HepG2 (cell line): ENCODE measurements around the gene UGT1A8. TPM values are rescaled to one million over a fixed set of nuclear protein-coding genes. Genes with fewer than 3 reads are reported as not detected.
A peak's percentile ranks its signal among the peaks of the same experiment; 100 is the strongest.

Source experiments
- AKAP8 ChIP-seq: sonication (generic); formaldehyde crosslinking; IDR thresholded peaks from 2 replicates; pipeline ENCODE4 v1.5.1; 2020; ENCODE audit warnings: mild to moderate bottlenecking, missing genetic modification reagents
- ATF2 ChIP-seq: sonication (generic); formaldehyde crosslinking; IDR thresholded peaks from 2 replicates; pipeline ENCODE4 v1.4.0; 2020; ENCODE audit warnings: missing genetic modification reagents
- BCL6 ChIP-seq: IDR thresholded peaks from 2 replicates; pipeline ENCODE4 v1.6.1; 2016; ENCODE audit warnings: missing genetic modification reagents, missing compliant biosample characterization
- CEBPB ChIP-seq: IDR thresholded peaks from 2 replicates; pipeline ENCODE4 v1.6.1; 2011; ENCODE audit warnings: low read depth, low read length, improper control_type of control experiment, borderline replicate concordance
- CEBPZ ChIP-seq: IDR thresholded peaks from 2 replicates; pipeline ENCODE4 v1.6.1; 2012; ENCODE audit warnings: low read length, improper control_type of control experiment
- CREM ChIP-seq, 2 experiments: sonication (generic) in 1 of 2; formaldehyde crosslinking in 1 of 2; IDR thresholded peaks; 2 replicates each; pipeline versions ENCODE4 v1.4.0 to v1.6.1; 2016 to 2020; ENCODE audit warnings: antibody characterized with exemption in 1 of 2, mild to moderate bottlenecking in 1 of 2, missing genetic modification reagents in 1 of 2
- DNMT1 ChIP-seq: sonication (generic); formaldehyde crosslinking; IDR thresholded peaks from 2 replicates; pipeline ENCODE4 v1.5.1; 2020; ENCODE audit warnings: mild to moderate bottlenecking, missing genetic modification reagents
- ELF1 ChIP-seq: sonication (generic); formaldehyde crosslinking; IDR thresholded peaks from 2 replicates; pipeline ENCODE4 v1.4.0; 2020; ENCODE audit warnings: missing genetic modification reagents
- FIP1L1 ChIP-seq: fragments of 200-400 bp; formaldehyde crosslinking; IDR thresholded peaks from 2 replicates; pipeline ENCODE4 v1.6.1; 2018; ENCODE audit warnings: low read depth, mild to moderate bottlenecking, low read length, moderate library complexity, borderline replicate concordance; ENCODE audit not compliant: insufficient read depth
- MED8 ChIP-seq: sonication (generic); formaldehyde crosslinking; IDR thresholded peaks from 2 replicates; pipeline ENCODE4 v1.8.1; 2023; ENCODE audit warnings: mild to moderate bottlenecking, missing genetic modification reagents; ENCODE audit not compliant: insufficient replicate concordance
- NFKBIZ ChIP-seq: IDR thresholded peaks from 2 replicates; pipeline ENCODE4 v1.6.1; 2018; ENCODE audit warnings: missing genetic modification reagents, missing compliant biosample characterization
- NR0B2 ChIP-seq: sonication (generic); formaldehyde crosslinking; IDR thresholded peaks from 2 replicates; pipeline ENCODE4 v1.4.0; 2020; ENCODE audit warnings: mild to moderate bottlenecking, missing genetic modification reagents
- PHF20 ChIP-seq: sonication (generic); formaldehyde crosslinking; IDR thresholded peaks from 2 replicates; pipeline ENCODE4 v1.5.0; 2020; ENCODE audit warnings: mild to moderate bottlenecking, missing genetic modification reagents
- RELA ChIP-seq: sonication (generic); formaldehyde crosslinking; IDR thresholded peaks from 2 replicates; pipeline ENCODE4 v1.4.0; 2020; ENCODE audit warnings: missing genetic modification reagents
- SCMH1 ChIP-seq: sonication (generic); formaldehyde crosslinking; IDR thresholded peaks from 2 replicates; pipeline ENCODE4 v1.9.0; 2021; ENCODE audit warnings: missing genetic modification reagents, mild to moderate bottlenecking, borderline replicate concordance
- SRF ChIP-seq: IDR thresholded peaks from 2 replicates; pipeline ENCODE4 v1.6.1; 2011; ENCODE audit warnings: mild to moderate bottlenecking, low read depth, low read length, moderate library complexity
- ZNF121 ChIP-seq: sonication (generic); formaldehyde crosslinking; IDR thresholded peaks from 2 replicates; pipeline ENCODE4 v1.5.0; 2020; ENCODE audit warnings: mild to moderate bottlenecking, missing genetic modification reagents
- ZNF430 ChIP-seq: sonication (generic); formaldehyde crosslinking; IDR thresholded peaks from 2 replicates; pipeline ENCODE4 v1.9.0; 2021; ENCODE audit warnings: mild to moderate bottlenecking, missing genetic modification reagents
- polyA plus RNA-seq, 8 experiments: library from polyadenylated mRNA; depleted of rRNA in 3 of 8; stranded (reverse) in 7 of 8; unstranded in 1 of 8; fragments of >200 nt; fragmentation: Illumina TruSeq in 4 of 8; extraction: Trizol in 4 of 8; gene quantifications; 2 replicates each; pipeline versions ENCODE4 v1.2.1 to v1.2.3, GENCODE V29; 2011 to 2016; ENCODE audit warnings: low read depth in 4 of 8, missing spikeins in 1 of 8, mixed read lengths in 1 of 8; ENCODE audit not compliant: insufficient read depth in 1 of 8
- total RNA-seq, 5 experiments: library from RNA; depleted of rRNA; stranded (reverse); fragments of >200 nt; fragmentation: Illumina TruSeq; extraction: Trizol; gene quantifications; 2 replicates each; pipeline ENCODE4 v1.2.3, GENCODE V29; 2016; ENCODE audit warnings: low read depth in 1 of 5
- TF ChIP-seq, protein P1 (sequence below): IDR thresholded peaks from 2 replicates; pipeline ENCODE4 v1.6.1; 2018; ENCODE audit warnings: missing genetic modification reagents
- TF ChIP-seq, protein P2 (sequence below): sonication (generic); formaldehyde crosslinking; IDR thresholded peaks from 2 replicates; pipeline ENCODE4 v1.8.1; 2022; ENCODE audit warnings: low read depth, mild to moderate bottlenecking, missing genetic modification reagents

The UGT1A8 gene
- total and polyA plus RNA-seq, 2 of the 13 experiments (the other 11 are each of a cell fraction or from before 2014, with no cell fraction given) = not detected

DNA sequence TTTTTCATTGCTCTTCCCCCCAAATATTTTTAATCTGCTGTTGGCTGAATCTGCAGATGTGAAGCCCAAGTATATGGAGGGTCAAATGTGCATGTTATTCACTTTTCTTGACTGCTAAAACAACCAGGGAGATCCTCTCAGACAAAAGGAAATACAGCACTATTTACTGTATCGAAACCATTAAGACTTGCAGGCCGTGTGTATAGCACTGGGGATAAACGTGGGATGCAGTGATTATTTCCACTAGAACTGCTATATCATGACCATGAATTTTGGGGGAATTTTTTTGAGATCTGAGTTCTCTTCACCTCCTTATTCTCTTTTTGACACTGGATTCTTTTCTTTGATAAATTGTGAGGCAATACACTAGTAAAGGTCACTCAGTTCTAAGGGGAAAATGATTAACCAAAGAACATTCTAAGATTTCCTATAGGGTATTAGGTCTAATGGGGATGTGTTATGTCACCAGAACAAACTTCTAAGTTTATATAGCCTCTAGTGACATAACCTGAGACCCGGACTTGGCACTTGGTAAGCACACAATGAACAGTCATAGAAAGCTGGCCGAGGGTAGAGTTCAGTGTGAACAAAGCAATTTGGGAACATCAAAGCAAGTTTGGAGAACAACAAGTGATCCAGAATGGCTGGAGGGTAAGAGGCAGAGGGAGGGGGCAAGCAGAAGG lies 127.8 kb downstream of the UGT1A8 start (continued):
- no peak for TF ChIP-seq CEBPZ
- peak; percentile 98 for TF ChIP-seq CREM (IDR thresholded peaks at IDR 0.05)
- no peak for TF ChIP-seq CREM (CRISPR knock-in tag; IDR thresholded peaks at IDR 0.05)
- TF ChIP-seq MED8 = no peak
- no peak for TF ChIP-seq DNMT1
- no peak for TF ChIP-seq NR0B2 (CRISPR knock-in tag)
- peak; percentile 79; the same call in 1 of the 2 replicates for TF ChIP-seq AKAP8
- no peak for TF ChIP-seq SCMH1
- TF ChIP-seq PHF20 (CRISPR knock-in tag) = no peak
- TF ChIP-seq, protein P1, sequence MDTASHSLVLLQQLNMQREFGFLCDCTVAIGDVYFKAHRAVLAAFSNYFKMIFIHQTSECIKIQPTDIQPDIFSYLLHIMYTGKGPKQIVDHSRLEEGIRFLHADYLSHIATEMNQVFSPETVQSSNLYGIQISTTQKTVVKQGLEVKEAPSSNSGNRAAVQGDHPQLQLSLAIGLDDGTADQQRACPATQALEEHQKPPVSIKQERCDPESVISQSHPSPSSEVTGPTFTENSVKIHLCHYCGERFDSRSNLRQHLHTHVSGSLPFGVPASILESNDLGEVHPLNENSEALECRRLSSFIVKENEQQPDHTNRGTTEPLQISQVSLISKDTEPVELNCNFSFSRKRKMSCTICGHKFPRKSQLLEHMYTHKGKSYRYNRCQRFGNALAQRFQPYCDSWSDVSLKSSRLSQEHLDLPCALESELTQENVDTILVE (CRISPR knock-in tag) = peak; percentile 82
- no peak for TF ChIP-seq ZNF121 (CRISPR knock-in tag)
- TF ChIP-seq ELF1 (CRISPR knock-in tag) = peak; percentile 50
- no peak for TF ChIP-seq RELA
- peak; percentile 70; the same call in 1 of the 2 replicates for TF ChIP-seq ZNF430 (CRISPR knock-in tag)
- TF ChIP-seq SRF = no peak
- peak; percentile 99 for TF ChIP-seq BCL6 (CRISPR knock-in tag)
- TF ChIP-seq FIP1L1 = no peak
- TF ChIP-seq, protein P2, sequence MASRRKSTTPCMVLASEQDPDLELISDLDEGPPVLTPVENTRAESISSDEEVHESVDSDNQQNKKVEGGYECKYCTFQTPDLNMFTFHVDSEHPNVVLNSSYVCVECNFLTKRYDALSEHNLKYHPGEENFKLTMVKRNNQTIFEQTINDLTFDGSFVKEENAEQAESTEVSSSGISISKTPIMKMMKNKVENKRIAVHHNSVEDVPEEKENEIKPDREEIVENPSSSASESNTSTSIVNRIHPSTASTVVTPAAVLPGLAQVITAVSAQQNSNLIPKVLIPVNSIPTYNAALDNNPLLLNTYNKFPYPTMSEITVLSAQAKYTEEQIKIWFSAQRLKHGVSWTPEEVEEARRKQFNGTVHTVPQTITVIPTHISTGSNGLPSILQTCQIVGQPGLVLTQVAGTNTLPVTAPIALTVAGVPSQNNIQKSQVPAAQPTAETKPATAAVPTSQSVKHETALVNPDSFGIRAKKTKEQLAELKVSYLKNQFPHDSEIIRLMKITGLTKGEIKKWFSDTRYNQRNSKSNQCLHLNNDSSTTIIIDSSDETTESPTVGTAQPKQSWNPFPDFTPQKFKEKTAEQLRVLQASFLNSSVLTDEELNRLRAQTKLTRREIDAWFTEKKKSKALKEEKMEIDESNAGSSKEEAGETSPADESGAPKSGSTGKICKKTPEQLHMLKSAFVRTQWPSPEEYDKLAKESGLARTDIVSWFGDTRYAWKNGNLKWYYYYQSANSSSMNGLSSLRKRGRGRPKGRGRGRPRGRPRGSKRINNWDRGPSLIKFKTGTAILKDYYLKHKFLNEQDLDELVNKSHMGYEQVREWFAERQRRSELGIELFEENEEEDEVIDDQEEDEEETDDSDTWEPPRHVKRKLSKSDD (CRISPR knock-in tag) = no peak
- TF ChIP-seq NFKBIZ = peak; percentile 91
- TF ChIP-seq CEBPB = peak; percentile 73
- peak; percentile 92; the same call in 1 of the 2 replicates for TF ChIP-seq ATF2 (CRISPR knock-in tag)
